RWPE1 (cell line): Measurements from ENCODE around the gene ADCY1.
A peak's percentile ranks its signal among the peaks of the same experiment; 100 is the strongest.
"Not testable (repeated sequence)": the region's sequence is repeated elsewhere in the genome, so short reads cannot be mapped to it uniquely, and the experiment has no call there.

Source experiments
- CTCF ChIA-PET: fragments of 350-600 bp; sonication (Branson Sonifier 250); formaldehyde crosslinking; extraction: SDS; loops from one replicate; lab custom pipeline; 2021; lab: Yijun Ruan, JAX
- POLR2A ChIA-PET: fragments of 400-600 bp; formaldehyde crosslinking; extraction: SDS; loops from one replicate; lab custom pipeline; 2020; ENCODE audit warnings: antibody characterized with exemption; ENCODE audit not compliant: low non-redundant PET; lab: Yijun Ruan, JAX
- DNase-seq: peaks from one replicate; pipeline ENCODE4 v3.0.0; 2012; ENCODE audit warnings: low spot score
- H3K27ac ChIP-seq: fragments of 450-650 bp; 2 replicates; pipeline ENCODE4 v1.5.1; 2017

Gene ADCY1

DNA sequence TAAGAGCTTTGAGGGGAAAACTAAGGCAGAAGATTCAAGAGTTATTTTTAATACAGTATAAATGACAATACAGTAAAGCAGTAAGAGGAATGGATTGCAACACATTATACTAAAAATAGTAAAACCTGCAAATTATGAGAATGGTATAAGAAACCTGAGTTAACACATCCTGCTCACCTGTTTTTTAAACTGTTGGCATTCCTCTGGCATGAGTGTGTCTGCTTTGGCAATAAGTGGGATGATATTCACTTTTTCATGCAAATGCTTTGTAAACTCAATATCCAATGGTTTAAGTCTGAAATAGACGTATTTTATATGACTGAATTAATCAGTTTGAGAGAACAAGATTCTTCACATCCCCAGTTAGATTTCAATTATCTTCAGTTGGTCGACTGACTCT is 177.2 kb downstream of the ADCY1 start:
- CTCF ChIA-PET, H3K27ac ChIP-seq, DNase-seq, POLR2A ChIA-PET: not testable (repeated sequence)

DNA sequence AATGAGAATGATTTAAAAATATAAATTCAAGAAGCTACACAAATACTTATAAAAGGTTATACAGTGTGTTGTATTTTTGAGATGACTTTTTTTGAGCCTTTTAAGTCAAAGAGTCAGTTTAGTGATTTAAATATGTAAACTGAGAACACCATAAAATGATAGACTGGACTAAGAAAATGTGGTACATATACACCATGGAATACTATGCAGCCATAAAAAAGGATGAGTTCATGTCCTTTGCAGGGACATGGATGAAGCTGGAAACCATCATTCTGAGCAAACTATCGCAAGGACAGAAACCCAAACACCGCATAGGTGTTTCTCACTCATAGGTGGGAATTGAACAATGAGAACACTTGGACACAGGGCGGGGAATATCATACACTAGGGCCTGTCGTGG is 182.2 kb downstream of the ADCY1 start:
- DNase-seq, H3K27ac ChIP-seq, POLR2A ChIA-PET, CTCF ChIA-PET: not testable (repeated sequence)

DNA sequence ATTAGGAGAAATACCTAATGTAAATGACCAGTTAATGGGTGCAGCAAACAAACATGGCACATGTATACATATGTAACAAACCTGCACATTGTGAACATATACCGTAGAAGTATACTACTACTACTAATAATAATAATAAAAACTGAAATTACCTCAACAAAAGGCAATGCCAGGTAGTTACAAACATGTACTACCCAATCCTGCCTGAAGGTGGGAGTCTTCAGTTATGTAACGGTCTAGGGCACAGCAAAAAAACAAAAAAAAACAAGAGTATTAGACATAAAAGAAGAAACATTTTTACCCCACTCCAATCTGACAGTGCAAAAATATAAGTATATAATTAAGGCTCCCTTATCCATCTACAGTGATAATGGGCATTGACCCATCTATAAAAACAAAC is 182.6 kb downstream of the ADCY1 start:
- POLR2A ChIA-PET, CTCF ChIA-PET, DNase-seq, H3K27ac ChIP-seq: not testable (repeated sequence)

DNA sequence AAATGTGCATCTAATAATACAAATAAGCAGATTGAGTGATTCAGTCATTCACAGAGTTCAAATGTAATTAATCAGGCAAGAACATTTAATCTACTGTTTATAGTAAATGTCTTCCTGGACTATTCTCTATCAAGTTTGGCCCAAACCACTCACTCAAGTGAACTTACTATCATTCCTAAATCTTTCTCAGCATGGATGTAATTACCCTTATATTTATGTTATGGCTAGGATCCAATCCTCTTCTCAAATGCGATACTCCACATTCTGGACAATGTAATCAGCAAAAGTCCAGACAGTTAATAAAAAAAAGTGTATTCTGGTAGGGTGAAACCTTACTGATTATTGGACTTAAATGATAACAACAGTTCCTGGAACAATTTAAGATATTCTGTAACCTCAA is 185.3 kb downstream of the ADCY1 start:
- CTCF ChIA-PET, POLR2A ChIA-PET, H3K27ac ChIP-seq, DNase-seq: not testable (repeated sequence)

DNA sequence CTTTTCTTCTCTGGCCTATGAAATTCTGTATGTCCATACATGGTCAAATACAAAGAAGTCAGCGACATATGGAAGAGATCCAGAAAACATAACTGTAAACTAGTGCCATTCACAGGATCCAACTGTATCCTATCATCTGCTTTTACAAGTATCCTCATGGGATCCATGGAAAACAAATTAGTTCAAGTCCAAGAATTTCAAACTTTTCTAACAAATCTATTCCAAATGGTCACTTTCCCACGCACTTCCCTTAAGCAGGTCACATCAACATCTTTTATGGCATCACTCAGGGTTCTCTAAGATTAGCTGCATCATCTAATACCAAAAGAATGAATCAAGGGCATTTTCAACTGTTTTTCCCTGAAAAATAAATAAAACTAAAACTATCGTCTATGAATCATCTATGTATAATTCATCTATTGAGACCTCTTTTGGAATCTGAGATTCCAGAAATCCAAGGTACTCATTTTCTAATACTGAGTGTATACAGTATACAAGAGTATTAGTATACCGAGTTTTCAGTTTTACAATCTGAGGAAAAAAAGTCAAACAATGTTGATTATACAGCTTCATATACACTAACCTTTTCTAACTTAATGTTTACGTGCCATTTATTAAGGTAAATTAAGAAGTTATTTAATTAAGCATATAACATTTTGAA is 187.5 kb downstream of the ADCY1 start:
- CTCF ChIA-PET, POLR2A ChIA-PET, DNase-seq, H3K27ac ChIP-seq: not testable (repeated sequence)

DNA sequence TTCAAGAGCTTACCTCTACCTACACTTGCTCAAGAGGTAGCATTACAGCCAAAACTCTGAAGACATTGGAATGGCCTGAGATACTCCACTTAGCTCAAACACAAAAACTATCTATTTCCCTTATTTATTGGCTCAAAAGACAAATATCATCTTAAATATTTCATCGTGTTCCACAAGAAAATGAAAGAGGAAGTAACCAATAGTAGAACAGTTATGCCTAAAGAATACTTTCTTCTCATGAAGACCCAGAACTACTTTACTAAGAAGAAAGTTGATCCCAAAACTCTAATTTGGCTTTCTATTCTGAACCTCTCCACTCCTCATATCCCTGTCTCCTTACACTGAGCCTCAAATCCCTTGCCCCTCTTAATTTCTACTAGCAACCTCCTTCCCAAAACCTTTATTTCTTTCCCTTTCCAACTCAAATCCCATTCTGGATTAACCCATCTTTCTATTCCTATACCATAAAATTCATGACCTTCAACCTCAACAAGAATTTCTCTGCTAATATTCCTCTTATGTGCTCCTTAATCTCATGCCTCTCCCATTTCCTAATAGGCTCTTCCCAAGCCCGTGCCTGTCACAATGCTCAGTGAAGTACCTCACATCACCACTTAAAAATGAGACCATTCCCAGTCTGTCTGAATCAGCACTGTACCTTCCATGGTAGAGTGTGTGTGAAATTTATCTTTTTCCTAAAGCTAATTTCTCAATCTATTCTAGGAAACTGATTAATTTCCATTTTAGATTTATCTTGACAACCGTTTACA is 188.2 kb downstream of the ADCY1 start:
- POLR2A ChIA-PET, DNase-seq, H3K27ac ChIP-seq, CTCF ChIA-PET: not testable (repeated sequence)

DNA sequence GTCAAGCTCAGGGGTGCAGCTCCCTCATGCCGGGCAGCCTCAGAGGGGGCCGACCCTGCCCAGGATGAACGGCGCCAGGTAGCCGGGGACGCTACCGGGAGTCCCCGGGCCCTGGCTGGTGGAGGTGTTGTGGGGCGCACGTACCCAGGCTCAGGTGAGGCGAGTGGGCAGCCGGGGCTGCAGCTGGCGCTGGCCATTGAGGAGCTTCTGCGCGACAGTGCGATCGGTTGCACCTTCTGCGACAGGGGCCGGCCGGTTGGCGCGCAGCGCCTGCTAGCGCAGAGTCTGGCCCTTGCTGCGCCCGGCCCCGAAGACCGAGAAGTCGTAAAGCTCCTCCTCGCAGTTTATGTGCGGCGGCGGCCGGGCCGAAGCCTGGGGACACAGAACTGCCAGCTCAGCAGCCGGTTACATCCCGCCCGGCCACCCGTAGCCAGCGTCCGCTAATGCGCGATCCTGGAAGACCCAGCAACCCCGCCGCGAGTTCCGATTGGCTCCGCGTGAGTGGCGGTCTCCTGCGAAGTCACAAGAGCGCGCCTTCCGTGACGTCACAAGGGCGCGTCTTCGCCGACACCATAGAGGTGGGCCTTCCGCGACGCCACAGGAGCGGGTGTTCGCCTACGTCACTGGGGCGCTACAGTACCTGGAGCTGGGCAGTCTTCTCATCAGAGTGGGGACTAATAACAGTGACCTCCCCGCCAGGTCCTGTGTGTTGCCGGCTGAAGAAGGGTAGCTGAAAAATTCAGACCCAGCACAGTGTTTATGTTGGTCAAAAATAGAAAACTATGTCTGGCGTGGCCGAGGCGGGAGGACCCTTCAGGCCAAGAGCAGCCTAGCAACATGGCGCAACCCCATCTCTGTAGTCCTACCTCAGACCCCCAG is 194.6 kb downstream of the ADCY1 start:
- POLR2A ChIA-PET, result not testable (repeated sequence)
- CTCF ChIA-PET, result interaction anchor here (0.6 kb wide), 1 partner anchor 12 kb away, joined by 3 read pairs; no protein-coding TSS in a partner anchor
- H3K27ac ChIP-seq, result peak overlapping the region; percentile 88

DNA sequence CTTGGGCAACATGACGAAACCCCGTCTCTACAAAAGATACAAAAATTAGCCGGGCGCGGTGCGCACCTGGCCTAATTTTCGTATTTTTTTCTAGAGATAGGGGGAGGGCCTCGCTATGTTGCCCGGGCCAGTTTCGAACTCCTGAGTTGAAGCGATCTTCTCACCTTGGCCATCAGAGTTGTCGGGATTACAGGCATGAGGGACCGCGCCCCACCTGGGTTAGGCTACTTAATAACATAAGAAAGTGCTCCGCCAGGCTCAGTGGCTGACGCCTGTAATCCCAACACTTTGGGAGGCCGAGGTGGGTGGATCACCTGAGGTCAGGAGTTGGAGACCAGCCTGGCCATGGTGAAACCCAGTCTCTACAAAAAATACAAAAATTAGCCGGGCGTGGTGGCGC is 195.5 kb downstream of the ADCY1 start:
- POLR2A ChIA-PET, DNase-seq, CTCF ChIA-PET: not testable (repeated sequence)
- H3K27ac ChIP-seq, result peak overlapping the region; percentile 88

More for the DNA sequence above, 194.6 kb downstream of the ADCY1 start:
- peak; percentile 92 for DNase-seq
